HG03571 (cell line): ENCODE results near the gene PDSS2.
"Not testable (repeated sequence)": the region's sequence is repeated elsewhere in the genome, so short reads cannot be mapped to it uniquely, and the experiment has no call there.

ENCODE experiments used
- ATAC-seq: cut with Tn5 transposase; IDR thresholded peaks from one replicate; pipeline ENCODE4 v1.9.1; 2021; ENCODE audit not compliant: unreplicated experiment

The PDSS2 gene

GRCh38 chr6:107459283-107460082 is at the start of gene PDSS2:
Gene PDSS2, minus strand, starts transcription at chr6:107459564. Its CDS starts 279 bp downstream, at chr6:107459285.
- peak; percentile 93 for ATAC-seq

- ATAC-seq: no peak
Observed at GRCh38 chr6:107506145-107506544, 46.8 kb upstream of the PDSS2 start.

GRCh38 chr6:107504270-107505026 is 45.1 kb upstream of the PDSS2 start:
- ATAC-seq: no peak

- no peak for ATAC-seq
Observed at GRCh38 chr6:107496892-107497684, 37.7 kb upstream of the PDSS2 start.

- ATAC-seq: no peak
Observed at GRCh38 chr6:107495971-107496370, 36.6 kb upstream of the PDSS2 start.

- no peak for ATAC-seq
Observed at GRCh38 chr6:107495196-107495643, 35.9 kb upstream of the PDSS2 start.

- no peak for ATAC-seq
Observed at GRCh38 chr6:107493158-107494057, 34.0 kb upstream of the PDSS2 start.

- no peak for ATAC-seq
Observed at GRCh38 chr6:107491760-107492660, 32.6 kb upstream of the PDSS2 start.

- no peak for ATAC-seq
Observed at GRCh38 chr6:107491138-107491609, 31.8 kb upstream of the PDSS2 start.

GRCh38 chr6:107490566-107491137 is 31.3 kb upstream of the PDSS2 start:
- no peak for ATAC-seq

- ATAC-seq: no peak
Observed at GRCh38 chr6:107489636-107490565, 30.5 kb upstream of the PDSS2 start, which contains the start of gene SOBP. Gene SOBP, plus strand, starts transcription at chr6:107490117. Its CDS starts 500 bp downstream, at chr6:107490617.

GRCh38 chr6:107488875-107489635 is 29.7 kb upstream of the PDSS2 start:
- ATAC-seq: no peak

- no peak for ATAC-seq
Observed at GRCh38 chr6:107488174-107488874, 29.0 kb upstream of the PDSS2 start.

- no peak for ATAC-seq
Observed at GRCh38 chr6:107485157-107485556, 25.8 kb upstream of the PDSS2 start.

GRCh38 chr6:107479089-107479690 is 19.8 kb upstream of the PDSS2 start:
- no peak for ATAC-seq

GRCh38 chr6:107475826-107476225 is 16.5 kb upstream of the PDSS2 start:
- ATAC-seq: not testable (repeated sequence)
